ENCODE data around the gene NUMB.
A peak's percentile ranks its signal among the peaks of the same experiment; 100 is the strongest.

The NUMB gene

DNA sequence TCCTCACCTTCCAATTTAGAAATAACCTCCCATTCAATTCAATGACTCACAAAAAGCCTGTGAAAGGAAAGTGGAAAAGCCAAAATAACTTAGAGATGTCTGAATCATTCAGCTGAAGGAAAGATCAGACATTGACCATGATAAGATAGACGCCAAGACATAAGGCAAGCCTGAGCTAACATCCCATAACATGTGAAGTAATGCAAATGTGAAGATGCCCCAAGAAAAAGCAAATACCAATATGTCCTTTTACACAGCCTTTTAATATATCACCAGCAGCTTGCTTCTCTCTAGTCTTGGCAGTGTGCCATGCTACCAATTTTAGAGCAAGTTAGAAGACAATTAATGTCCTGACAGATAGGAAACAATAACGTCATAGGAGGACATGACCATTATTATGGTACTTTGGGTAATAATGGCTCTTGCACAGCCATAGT is 2.4 kb upstream of the NUMB start:
- Histone ChIP-seq H3K4me1 (ENCODE audit: low read depth, poor library complexity, severe bottlenecking) (peaks cover 13% of the 10 kb centered on the region), H3K79me2 (ENCODE audit: insufficient read depth, low read depth) (peaks cover 7% of the 10 kb centered on the region; the same call in 1 of the 2 replicates), H4K20me1 (ENCODE audit: insufficient read depth) (no peaks in the 10 kb centered on the region), H3K36me3 (ENCODE audit: insufficient read depth) (no peaks in the 10 kb centered on the region), H3K4me3 (IDR thresholded peaks at IDR 0.05; ENCODE audit: insufficient read depth, low read depth, low read length) (no peak overlapping the region), H3K9ac (no peak overlapping the region), H3K27ac (no peak overlapping the region), H3K4me2 (no peak overlapping the region), H2AFZ (ENCODE audit: low read depth) (no peak overlapping the region), H3K27me3 (ENCODE audit: insufficient read depth, low read depth) (no peaks in the 10 kb centered on the region)
- TF ChIP-seq, protein P1, sequence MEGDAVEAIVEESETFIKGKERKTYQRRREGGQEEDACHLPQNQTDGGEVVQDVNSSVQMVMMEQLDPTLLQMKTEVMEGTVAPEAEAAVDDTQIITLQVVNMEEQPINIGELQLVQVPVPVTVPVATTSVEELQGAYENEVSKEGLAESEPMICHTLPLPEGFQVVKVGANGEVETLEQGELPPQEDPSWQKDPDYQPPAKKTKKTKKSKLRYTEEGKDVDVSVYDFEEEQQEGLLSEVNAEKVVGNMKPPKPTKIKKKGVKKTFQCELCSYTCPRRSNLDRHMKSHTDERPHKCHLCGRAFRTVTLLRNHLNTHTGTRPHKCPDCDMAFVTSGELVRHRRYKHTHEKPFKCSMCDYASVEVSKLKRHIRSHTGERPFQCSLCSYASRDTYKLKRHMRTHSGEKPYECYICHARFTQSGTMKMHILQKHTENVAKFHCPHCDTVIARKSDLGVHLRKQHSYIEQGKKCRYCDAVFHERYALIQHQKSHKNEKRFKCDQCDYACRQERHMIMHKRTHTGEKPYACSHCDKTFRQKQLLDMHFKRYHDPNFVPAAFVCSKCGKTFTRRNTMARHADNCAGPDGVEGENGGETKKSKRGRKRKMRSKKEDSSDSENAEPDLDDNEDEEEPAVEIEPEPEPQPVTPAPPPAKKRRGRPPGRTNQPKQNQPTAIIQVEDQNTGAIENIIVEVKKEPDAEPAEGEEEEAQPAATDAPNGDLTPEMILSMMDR (conservative IDR thresholded peaks at IDR 0.05; ENCODE audit: low read depth, low read length), result no peak

DNA sequence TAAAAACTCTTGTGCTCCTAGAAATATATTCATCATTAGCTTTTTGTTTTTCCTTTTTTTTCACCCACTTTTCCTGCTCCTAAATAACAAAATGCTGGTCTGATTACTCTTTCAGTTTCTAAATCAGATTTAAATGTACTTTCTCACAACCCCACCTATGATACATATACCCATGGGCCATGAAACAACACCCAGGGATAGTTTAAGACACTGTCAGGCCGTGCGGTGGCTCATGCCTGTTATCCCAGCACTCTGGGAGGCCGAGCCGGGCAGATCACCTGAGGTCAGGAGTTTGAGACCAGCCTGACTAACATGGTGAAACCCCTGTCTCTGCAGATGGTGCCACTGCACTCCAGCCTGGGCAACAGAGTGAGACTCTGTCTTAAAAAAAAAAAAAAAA is 1.6 kb upstream of the NUMB start:
- H3K36me3 ChIP-seq (ENCODE audit: insufficient read depth), result no peaks in the 10 kb centered on the region
- peaks cover 17% of the 10 kb centered on the region for H3K4me1 ChIP-seq (ENCODE audit: low read depth, poor library complexity, severe bottlenecking)
- TF ChIP-seq, protein P1 (conservative IDR thresholded peaks at IDR 0.05; ENCODE audit: low read depth, low read length), result no peak
- no peak overlapping the region for H2AFZ ChIP-seq (ENCODE audit: low read depth)
- no peaks in the 10 kb centered on the region for H4K20me1 ChIP-seq (ENCODE audit: insufficient read depth)
- H3K27me3 ChIP-seq (ENCODE audit: insufficient read depth, low read depth), result no peaks in the 10 kb centered on the region
- peaks cover 7% of the 10 kb centered on the region; the same call in 1 of the 2 replicates for H3K79me2 ChIP-seq (ENCODE audit: insufficient read depth, low read depth)
- H3K9ac ChIP-seq, result no peak overlapping the region
- no peak overlapping the region for H3K4me2 ChIP-seq
- no peak overlapping the region for H3K27ac ChIP-seq
- no peak overlapping the region for H3K4me3 ChIP-seq (IDR thresholded peaks at IDR 0.05; ENCODE audit: insufficient read depth, low read depth, low read length)

DNA sequence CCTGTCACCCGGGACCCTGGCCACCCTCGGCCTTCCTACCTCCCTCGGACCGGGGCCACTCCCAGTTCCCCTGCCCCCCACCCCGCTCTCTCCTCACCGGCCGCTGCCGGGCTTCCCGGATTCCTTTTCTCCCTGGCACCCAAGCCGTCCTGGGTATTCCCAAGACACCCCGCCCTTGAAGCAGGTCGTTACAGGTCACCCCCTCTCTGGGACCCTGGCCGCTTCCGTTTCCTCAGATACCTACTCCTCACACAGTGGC is 493 bp downstream of the NUMB start:
- Histone ChIP-seq H3K27me3 (ENCODE audit: insufficient read depth, low read depth) (no peaks in the 10 kb centered on the region), H3K27ac (no peak overlapping the region), H3K9ac (peak overlapping the region; percentile 45; the same call in 1 of the 2 replicates), H4K20me1 (ENCODE audit: insufficient read depth) (no peaks in the 10 kb centered on the region), H3K4me1 (ENCODE audit: low read depth, poor library complexity, severe bottlenecking) (peaks cover 25% of the 10 kb centered on the region), H3K4me2 (peak overlapping the region; percentile 79; the same call in 1 of the 2 replicates), H3K36me3 (ENCODE audit: insufficient read depth) (no peaks in the 10 kb centered on the region), H3K4me3 (IDR thresholded peaks at IDR 0.05; ENCODE audit: insufficient read depth, low read depth, low read length) (no peak overlapping the region), H3K79me2 (ENCODE audit: insufficient read depth, low read depth) (peaks cover 7% of the 10 kb centered on the region; the same call in 1 of the 2 replicates), H2AFZ (ENCODE audit: low read depth) (peak overlapping the region; percentile 87; the same call in 1 of the 2 replicates)
- TF ChIP-seq, protein P1 (conservative IDR thresholded peaks at IDR 0.05; ENCODE audit: low read depth, low read length), result no peak

DNA sequence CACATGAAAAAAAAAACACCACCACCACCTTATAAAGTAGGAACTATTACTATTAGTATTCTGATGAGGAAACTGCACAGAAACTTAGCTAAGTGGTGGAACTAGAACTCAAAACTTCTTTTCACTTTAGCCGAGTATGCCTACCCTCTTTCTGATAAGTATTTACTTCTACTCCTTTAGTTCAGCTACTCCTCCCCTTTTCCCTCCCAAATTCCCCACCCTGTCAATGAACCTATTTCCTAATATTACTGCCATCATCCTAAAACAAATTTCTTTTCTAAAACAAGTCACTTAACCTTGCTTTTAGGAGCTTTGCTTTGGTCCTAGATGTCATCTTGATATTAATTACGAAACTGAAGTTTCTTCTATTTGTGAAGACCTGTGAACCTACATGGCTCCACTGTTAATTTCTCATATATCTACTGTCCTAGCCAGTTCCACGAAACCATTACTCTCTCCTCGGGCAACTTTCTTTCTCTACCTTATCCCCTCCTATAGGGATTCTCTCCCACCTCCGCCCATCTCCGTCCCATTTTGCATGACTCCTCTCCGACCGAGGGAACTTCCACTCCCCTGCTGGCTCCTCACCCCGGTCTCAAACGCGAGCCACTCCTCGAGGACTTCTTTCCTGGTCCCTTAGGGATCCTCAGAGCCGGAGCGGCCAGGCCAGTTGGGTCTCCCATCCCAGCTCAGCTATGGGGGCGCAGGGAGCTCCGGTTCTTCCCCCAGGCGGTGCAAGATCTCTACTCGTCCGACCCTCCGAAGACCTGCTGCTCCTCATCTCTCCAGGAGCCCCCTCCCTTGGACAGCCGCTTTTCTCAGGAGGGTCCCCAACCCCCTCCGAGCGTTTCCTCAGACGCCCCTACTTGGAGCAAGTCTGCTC is 1.1 kb downstream of the NUMB start:
- Histone ChIP-seq H2AFZ (ENCODE audit: low read depth) (peak overlapping the region; percentile 87; the same call in 1 of the 2 replicates), H3K36me3 (ENCODE audit: insufficient read depth) (no peaks in the 10 kb centered on the region), H3K4me1 (ENCODE audit: low read depth, poor library complexity, severe bottlenecking) (peaks cover 25% of the 10 kb centered on the region)

More for the DNA sequence above, 1.1 kb downstream of the NUMB start:
- Histone ChIP-seq H3K9ac (peak overlapping the region; percentile 45; the same call in 1 of the 2 replicates), H3K79me2 (ENCODE audit: insufficient read depth, low read depth) (peaks cover 7% of the 10 kb centered on the region; the same call in 1 of the 2 replicates), H3K27me3 (ENCODE audit: insufficient read depth, low read depth) (no peaks in the 10 kb centered on the region), H3K27ac (no peak overlapping the region), H3K4me2 (peak overlapping the region; percentile 79), H3K4me3 (IDR thresholded peaks at IDR 0.05; ENCODE audit: insufficient read depth, low read depth, low read length) (no peak overlapping the region), H4K20me1 (ENCODE audit: insufficient read depth) (no peaks in the 10 kb centered on the region)
- TF ChIP-seq, protein P1 (conservative IDR thresholded peaks at IDR 0.05; ENCODE audit: low read depth, low read length), result no peak
